ENCODE data around the gene LRRC8B. TPM values are rescaled to one million over a fixed set of nuclear protein-coding genes. Genes with fewer than 3 reads are reported as not detected.

LRRC8B gene
- total RNA-seq (2016; rRNA removed; fragmentation: Illumina TruSeq; extraction: Trizol), result 7.6 and 9.2 TPM in 2 replicates
- total RNA-seq (2016; cell fraction: cytosol; rRNA removed; fragmentation: Illumina TruSeq; extraction: Trizol; ENCODE audit: low read depth), result 1.1 and 1.4 TPM in 2 replicates
- total RNA-seq (2016; cell fraction: insoluble cytoplasmic fraction; rRNA removed; fragmentation: Illumina TruSeq; extraction: Trizol), result 6.9 and 9.0 TPM in 2 replicates
- total RNA-seq (2016; cell fraction: membrane; rRNA removed; fragmentation: Illumina TruSeq; extraction: Trizol), result 5.0 and 5.5 TPM in 2 replicates
- total RNA-seq (2016; cell fraction: nucleus; rRNA removed; fragmentation: Illumina TruSeq; extraction: Trizol), result 6.7 and 7.5 TPM in 2 replicates
- 4.9 TPM in 2 replicates for polyA plus RNA-seq (2011; rRNA removed)
- polyA plus RNA-seq (2011; cell fraction: cytosol; rRNA removed), result 5.2 and 6.2 TPM in 2 replicates
- 3.8 and 4.7 TPM in 2 replicates for polyA plus RNA-seq (2011; cell fraction: nucleus; rRNA removed)
- polyA plus RNA-seq (2012), result 4.1 and 4.3 TPM in 2 replicates
- polyA plus RNA-seq (2016; cell fraction: cytosol; fragmentation: Illumina TruSeq; extraction: Trizol; ENCODE audit: low read depth), result 0.52 and 0.54 TPM in 2 replicates
- 7.3 and 7.9 TPM in 2 replicates for polyA plus RNA-seq (2016; cell fraction: insoluble cytoplasmic fraction; fragmentation: Illumina TruSeq; extraction: Trizol; ENCODE audit: low read depth)
- 2.1 and 2.2 TPM in 2 replicates for polyA plus RNA-seq (2016; cell fraction: membrane; fragmentation: Illumina TruSeq; extraction: Trizol; ENCODE audit: low read depth)
- polyA plus RNA-seq (2016; cell fraction: nucleus; fragmentation: Illumina TruSeq; extraction: Trizol; ENCODE audit: insufficient read depth, low read depth), result 6.1 and 6.2 TPM in 2 replicates
- 25.7 and 28.2 TPM in 2 replicates for polyA minus RNA-seq (2011; rRNA and poly(A)+ RNA removed; ENCODE audit: low replicate concordance)
- 10.6 and 10.9 TPM in 2 replicates for polyA minus RNA-seq (2011; cell fraction: cytosol; rRNA and poly(A)+ RNA removed)
- 12.4 and 17.7 TPM in 2 replicates for polyA minus RNA-seq (2011; cell fraction: nucleus; rRNA and poly(A)+ RNA removed)
- percentile 76 among the genes with signal in this experiment for Bru-seq, nascent RNA
- percentile 73 among the genes with signal in this experiment for BruChase-seq, experiment 1, labeled RNA remaining after a 6-hour chase
- BruChase-seq, experiment 2, labeled RNA remaining after a 2-hour chase, result percentile 69 among the genes with signal in this experiment
- long read RNA-seq, experiment 1, partial matches to known transcripts, result 0 of 3 reads
- long read RNA-seq, experiment 1, other reads (novel, unspliced or antisense), result 3 of 3 reads
- long read RNA-seq, experiment 2, partial matches to known transcripts, result 0 of 16 reads
- long read RNA-seq, experiment 2, other reads (novel, unspliced or antisense), result 16 of 16 reads

DNA sequence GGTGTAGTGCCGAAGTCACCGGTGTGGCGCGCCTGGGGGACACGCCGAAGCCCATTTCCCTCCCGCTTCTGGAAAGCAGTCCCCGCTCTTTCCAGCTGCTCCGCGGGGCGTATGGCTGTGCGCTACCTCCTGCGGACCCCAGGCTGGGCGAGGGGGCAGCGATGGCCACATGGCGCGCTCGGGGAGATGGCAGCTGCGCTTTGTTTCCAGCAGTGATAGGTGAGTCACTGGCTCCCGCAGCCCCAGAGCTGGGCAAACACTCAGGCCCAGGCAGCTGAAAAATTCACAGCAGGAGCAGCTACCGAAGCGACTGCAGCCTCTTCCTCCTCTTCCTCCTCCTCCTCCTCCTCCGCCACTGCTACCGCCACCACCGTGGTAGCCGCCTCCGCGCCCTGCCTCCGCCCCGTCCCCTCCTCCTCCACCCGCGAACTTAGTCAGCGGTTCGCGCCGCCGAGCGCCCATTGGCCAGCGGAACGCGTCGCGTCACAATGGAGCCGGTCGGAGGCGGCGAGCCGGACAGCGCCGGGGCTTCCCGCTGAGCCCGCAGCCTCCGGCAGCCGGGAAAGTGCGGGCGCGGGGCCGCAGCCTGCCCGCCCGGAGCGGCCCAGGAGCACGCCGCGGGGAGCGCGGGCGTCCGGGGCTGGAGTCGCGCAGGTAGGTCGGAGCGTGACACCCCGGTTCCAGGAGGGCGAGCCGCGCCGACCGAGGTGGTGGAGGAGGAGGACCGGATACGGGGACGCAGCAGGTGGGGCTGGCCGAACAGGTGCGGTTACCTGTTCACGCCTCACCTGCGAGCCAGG lies at the start of gene LRRC8B:
LRRC8B (plus strand) TSS at position 461 of the 800 bp plus-strand sequence. CDS start 57,822 bp downstream, outside the sequence.
- Histone ChIP-seq H3K79me2 (ENCODE audit: insufficient read depth, low read length) (peaks cover 16% of the 10 kb centered on the region), H3K9me3 (ENCODE audit: low read length) (no peaks in the 10 kb centered on the region), H4K20me1 (ENCODE audit: insufficient read depth, low read length) (no peaks in the 10 kb centered on the region), H3K9ac (ENCODE audit: insufficient read depth, low read depth, low read length) (peak within 1 kb of the TSS; percentile 89), H3K4me2 (ENCODE audit: low read depth, low read length) (peak within 1 kb of the TSS; percentile 87), H3K4me3 (replicated peaks in 1 of 3; ENCODE audit: insufficient read depth in 1 of 3, low read depth in 2 of 3, low read length in 3 of 3) (peak within 1 kb of the TSS; percentile 77 to 100 (median 89)), H3K4me1 (ENCODE audit: insufficient read depth, low read length) (peaks cover 47% of the 10 kb centered on the region), H3K36me3 (replicated peaks in 1 of 2; ENCODE audit: control insufficient read depth in 1 of 2, insufficient read depth in 2 of 2, low read length in 2 of 2) (no peaks in the 10 kb centered on the region), H3K27me3 (ENCODE audit: control insufficient read depth in 1 of 2, insufficient read depth in 2 of 2, low read length in 2 of 2) (no peaks in the 10 kb centered on the region; a peak in 1 of 5 replicates), H2AFZ (ENCODE audit: low read length) (peak within 1 kb of the TSS; percentile 76), H3K27ac (ENCODE audit: extremely low read length, insufficient read depth, low read length) (peak within 1 kb of the TSS; percentile 84)
- POLR2A ChIA-PET, result interaction anchor here (0.7 to 0.9 kb wide), 5 partner anchors 12 to 72 kb away, joined by 3 read pairs; no protein-coding TSS in a partner anchor
- in situ Hi-C loops (cut with HindIII; ENCODE audit: extremely low pct_ligation_motif_present, low pct_unique_long_range_greater_than_20kb) (no loop called here), intact Hi-C loops (cut with micrococcal nuclease; ENCODE audit: unreplicated experiment) (loop anchor here (5.0 to 10.0 kb wide), 2 partner anchors 43 to 630 kb away; partner anchors contain the start of gene GTF2B)
- DNase-seq (ENCODE audit: low spot score) (peak; percentile 66), FAIRE-seq (peak; percentile 42), ATAC-seq (peak; percentile 96)
- CTCF ChIA-PET (ENCODE audit: low intra/inter-chr PET ratio, low total read pairs), result no interaction called here
- WGBS (ENCODE audit: low lambda C conversion rate), result 1% methylated on average over 14 of the region's 85 CpGs
- no TSS peak for BruUV-seq (replicated peaks)
- TF ChIP-seq NFKBIZ (CRISPR knock-in tag; IDR thresholded peaks at IDR 0.05) (no peak), ZNF749 (CRISPR knock-in tag; IDR thresholded peaks at IDR 0.05; ENCODE audit: borderline replicate concordance) (0 out of 2 replicates have a peak, but pooled peaks have one; percentile 72), ZNF383 (CRISPR knock-in tag; IDR thresholded peaks at IDR 0.05; ENCODE audit: borderline replicate concordance) (no peak), ZFP37 (CRISPR knock-in tag; IDR thresholded peaks at IDR 0.05; ENCODE audit: borderline replicate concordance) (no peak), CEBPB (IDR thresholded peaks at IDR 0.05; ENCODE audit: borderline replicate concordance, low read depth, low read length) (no peak), IKZF4 (CRISPR knock-in tag; IDR thresholded peaks at IDR 0.05; ENCODE audit: borderline replicate concordance, low read depth, not compliant biosample characterization) (peak; percentile 7), TIGD3 (CRISPR knock-in tag; IDR thresholded peaks at IDR 0.05; ENCODE audit: borderline replicate concordance) (no peak; the same call in 1 of the 2 replicates), HMGA1 (CRISPR knock-in tag; conservative IDR thresholded peaks at IDR 0.05) (no peak), SSRP1 (CRISPR knock-in tag; IDR thresholded peaks at IDR 0.05) (no peak), ZNF616 (CRISPR knock-in tag; IDR thresholded peaks at IDR 0.05; ENCODE audit: low read depth) (no peak), DPF2 (CRISPR knock-in tag; IDR thresholded peaks at IDR 0.05; ENCODE audit: borderline replicate concordance, low read depth) (no peak)
- TF ChIP-seq, protein P1, sequence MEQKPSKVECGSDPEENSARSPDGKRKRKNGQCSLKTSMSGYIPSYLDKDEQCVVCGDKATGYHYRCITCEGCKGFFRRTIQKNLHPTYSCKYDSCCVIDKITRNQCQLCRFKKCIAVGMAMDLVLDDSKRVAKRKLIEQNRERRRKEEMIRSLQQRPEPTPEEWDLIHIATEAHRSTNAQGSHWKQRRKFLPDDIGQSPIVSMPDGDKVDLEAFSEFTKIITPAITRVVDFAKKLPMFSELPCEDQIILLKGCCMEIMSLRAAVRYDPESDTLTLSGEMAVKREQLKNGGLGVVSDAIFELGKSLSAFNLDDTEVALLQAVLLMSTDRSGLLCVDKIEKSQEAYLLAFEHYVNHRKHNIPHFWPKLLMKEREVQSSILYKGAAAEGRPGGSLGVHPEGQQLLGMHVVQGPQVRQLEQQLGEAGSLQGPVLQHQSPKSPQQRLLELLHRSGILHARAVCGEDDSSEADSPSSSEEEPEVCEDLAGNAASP (CRISPR knock-in tag; IDR thresholded peaks at IDR 0.05; ENCODE audit: borderline replicate concordance), result no peak; the same call in 1 of the 2 replicates
- TF ChIP-seq, protein P2, sequence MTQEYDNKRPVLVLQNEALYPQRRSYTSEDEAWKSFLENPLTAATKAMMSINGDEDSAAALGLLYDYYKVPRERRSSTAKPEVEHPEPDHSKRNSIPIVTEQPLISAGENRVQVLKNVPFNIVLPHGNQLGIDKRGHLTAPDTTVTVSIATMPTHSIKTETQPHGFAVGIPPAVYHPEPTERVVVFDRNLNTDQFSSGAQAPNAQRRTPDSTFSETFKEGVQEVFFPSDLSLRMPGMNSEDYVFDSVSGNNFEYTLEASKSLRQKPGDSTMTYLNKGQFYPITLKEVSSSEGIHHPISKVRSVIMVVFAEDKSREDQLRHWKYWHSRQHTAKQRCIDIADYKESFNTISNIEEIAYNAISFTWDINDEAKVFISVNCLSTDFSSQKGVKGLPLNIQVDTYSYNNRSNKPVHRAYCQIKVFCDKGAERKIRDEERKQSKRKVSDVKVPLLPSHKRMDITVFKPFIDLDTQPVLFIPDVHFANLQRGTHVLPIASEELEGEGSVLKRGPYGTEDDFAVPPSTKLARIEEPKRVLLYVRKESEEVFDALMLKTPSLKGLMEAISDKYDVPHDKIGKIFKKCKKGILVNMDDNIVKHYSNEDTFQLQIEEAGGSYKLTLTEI (CRISPR knock-in tag; conservative IDR thresholded peaks at IDR 0.05), result no peak
